ENCODE data around the gene DEPP1. TPM values are rescaled to one million over a fixed set of nuclear protein-coding genes. Genes with fewer than 3 reads are reported as not detected.

The DEPP1 gene
- total RNA-seq, 4 donors from 2014 or later = 8.2 to 266 (median 52.8) TPM

- H3K27me3 ChIP-seq = no peaks in the 10 kb centered on the region
- intact Hi-C loops (cut with DNase I; ENCODE audit: low total_unique reads) = no loop called here
- H3K36me3 ChIP-seq = no peaks in the 10 kb centered on the region
- no peak for DNase-seq
- TF ChIP-seq POLR2A (IDR thresholded peaks at IDR 0.05) (no peak), CTCF (IDR thresholded peaks at IDR 0.05) (no peak)
- peak overlapping the region; percentile 66 to 85 for H3K4me3 ChIP-seq
- H3K4me1 ChIP-seq = peaks cover 5 to 20% of the 10 kb centered on the region in 2 donors
- no peaks in the 10 kb centered on the region for H3K9me3 ChIP-seq
- H3K27ac ChIP-seq = peak overlapping the region; percentile 89 to 100
These were observed 418 bp downstream of the DEPP1 start for GRCh38 chr10:44978213-44978569.

GRCh38 chr10:44977287-44978212, 1.1 kb downstream of the DEPP1 start:
- Histone ChIP-seq H3K9me3 (no peaks in the 10 kb centered on the region), H3K27ac (peak overlapping the region; percentile 89 to 100), H3K27me3 (no peaks in the 10 kb centered on the region), H3K36me3 (no peaks in the 10 kb centered on the region), H3K4me1 (peaks cover 5 to 20% of the 10 kb centered on the region in 2 donors), H3K4me3 (peak overlapping the region; percentile 66 to 85)
- TF ChIP-seq CTCF (IDR thresholded peaks at IDR 0.05) = no peak
- TF ChIP-seq POLR2A (IDR thresholded peaks at IDR 0.05) = no peak
- intact Hi-C loops (cut with DNase I; ENCODE audit: low total_unique reads) = no loop called here
- DNase-seq = peak; percentile 39 to 52

GRCh38 chr10:44976352-44977198, 2.0 kb downstream of the DEPP1 start:
- H3K9me3 ChIP-seq = no peaks in the 10 kb centered on the region
- no peak for TF ChIP-seq CTCF (IDR thresholded peaks at IDR 0.05)
- TF ChIP-seq POLR2A (IDR thresholded peaks at IDR 0.05) = no peak
- no peak for DNase-seq
- peak overlapping the region; percentile 89 to 100 for H3K27ac ChIP-seq
- intact Hi-C loops (cut with DNase I; ENCODE audit: low total_unique reads) = no loop called here
- peak overlapping the region; percentile 66 to 85 for H3K4me3 ChIP-seq
- H3K36me3 ChIP-seq = no peaks in the 10 kb centered on the region
- peaks cover 5 to 20% of the 10 kb centered on the region in 2 donors for H3K4me1 ChIP-seq
- H3K27me3 ChIP-seq = no peaks in the 10 kb centered on the region

GRCh38 chr10:44975431-44976331, 2.9 kb downstream of the DEPP1 start:
- peak in 1 of 2 donors; percentile 27 for TF ChIP-seq POLR2A (IDR thresholded peaks at IDR 0.05)
- TF ChIP-seq CTCF (IDR thresholded peaks at IDR 0.05) = no peak
- DNase-seq = peak; percentile 54 to 77
- Histone ChIP-seq H3K4me3 (peak overlapping the region; percentile 66 to 85), H3K27me3 (no peaks in the 10 kb centered on the region), H3K36me3 (no peaks in the 10 kb centered on the region), H3K9me3 (no peaks in the 10 kb centered on the region), H3K27ac (peak overlapping the region; percentile 89 to 100), H3K4me1 (peaks cover 2 to 20% of the 10 kb centered on the region in 2 donors)
- intact Hi-C loops (cut with DNase I; ENCODE audit: low total_unique reads) = no loop called here
